HEK293T (cell line): ENCODE measurements around the gene GTF3C1.

ENCODE experiments used
- CTCF ChIA-PET: fragments of 350-600 bp; formaldehyde crosslinking; extraction: SDS; loops from one replicate; lab custom pipeline; 2021; ENCODE audit warnings: antibody characterized with exemption, inconsistent platforms; lab: Yijun Ruan, JAX
- POLR2A ChIA-PET: fragments of 350-600 bp; formaldehyde crosslinking; extraction: SDS; loops from one replicate; lab custom pipeline; 2020; ENCODE audit warnings: antibody characterized with exemption, inconsistent platforms; lab: Yijun Ruan, JAX
- DNase-seq: peaks from one replicate; pipeline ENCODE4 v3.0.0; 2012; ENCODE audit warnings: mixed read lengths; ENCODE audit errors: extremely low spot score
- ARNT ChIP-seq: fragments of 450-650 bp; IDR thresholded peaks from 2 replicates; pipeline ENCODE4 v1.6.1; 2017; ENCODE audit warnings: mild to moderate bottlenecking
- BHLHE40 ChIP-seq: fragments of 450-650 bp; IDR thresholded peaks from 2 replicates; pipeline ENCODE4 v1.6.1; 2016; ENCODE audit warnings: mild to moderate bottlenecking, moderate library complexity, borderline replicate concordance
- CTBP1 ChIP-seq: fragments of 450-650 bp; IDR thresholded peaks from 2 replicates; pipeline ENCODE4 v1.6.1; 2016; ENCODE audit warnings: borderline replicate concordance
- ELF4 ChIP-seq: fragments of 450-650 bp; IDR thresholded peaks from 2 replicates; pipeline ENCODE4 v1.6.1; 2017; ENCODE audit warnings: antibody characterized with exemption
- FOXA1 ChIP-seq: fragments of 450-650 bp; IDR thresholded peaks from 2 replicates; pipeline ENCODE4 v1.6.1; 2016; ENCODE audit warnings: mild to moderate bottlenecking
- FOXK2 ChIP-seq: fragments of 450-650 bp; IDR thresholded peaks from 2 replicates; pipeline ENCODE4 v1.6.1; 2016; ENCODE audit warnings: mild to moderate bottlenecking
- FOXM1 ChIP-seq: fragments of 450-650 bp; IDR thresholded peaks from 2 replicates; pipeline ENCODE4 v1.6.1; 2017; ENCODE audit warnings: mild to moderate bottlenecking, borderline replicate concordance
- HDGF ChIP-seq: fragments of 450-650 bp; IDR thresholded peaks from 2 replicates; pipeline ENCODE4 v1.6.1; 2017; ENCODE audit warnings: antibody characterized with exemption, borderline replicate concordance
- L3MBTL2 ChIP-seq: fragments of 450-650 bp; conservative IDR thresholded peaks from 2 replicates; pipeline ENCODE4 v1.6.1; 2016; ENCODE audit warnings: mild to moderate bottlenecking
- LEF1 ChIP-seq: fragments of 450-650 bp; IDR thresholded peaks from 2 replicates; pipeline ENCODE4 v1.6.1; 2017; ENCODE audit warnings: mild to moderate bottlenecking, borderline replicate concordance
- NFRKB ChIP-seq: fragments of 450-650 bp; IDR thresholded peaks from 2 replicates; pipeline ENCODE4 v1.6.1; 2016; ENCODE audit warnings: mild to moderate bottlenecking, moderate library complexity
- PKNOX1 ChIP-seq: fragments of 450-650 bp; IDR thresholded peaks from 2 replicates; pipeline ENCODE4 v1.6.1; 2016
- SP1 ChIP-seq: fragments of 450-650 bp; IDR thresholded peaks from 2 replicates; pipeline ENCODE4 v1.6.1; 2017
- SUZ12 ChIP-seq: fragments of 450-650 bp; IDR thresholded peaks from 2 replicates; pipeline ENCODE4 v1.6.1; 2016; ENCODE audit warnings: mild to moderate bottlenecking
- TARDBP ChIP-seq: fragments of 450-650 bp; IDR thresholded peaks from 2 replicates; pipeline ENCODE4 v1.6.1; 2016
- ZNF384 ChIP-seq: fragments of 450-650 bp; IDR thresholded peaks from 2 replicates; pipeline ENCODE4 v1.6.1; 2016

GTF3C1 gene

GRCh38 chr16:27505297-27506236 lies 44.1 kb downstream of the GTF3C1 start:
- no peak for DNase-seq

GRCh38 chr16:27503662-27504061 lies 46.1 kb downstream of the GTF3C1 start:
- no peak for DNase-seq
- CTCF ChIA-PET = no interaction called here
- no peak for TF ChIP-seq NFRKB
- no peak for TF ChIP-seq FOXK2
- TF ChIP-seq BHLHE40 = no peak
- no peak for TF ChIP-seq SP1
- TF ChIP-seq FOXA1 = no peak
- TF ChIP-seq SUZ12 = no peak
- TF ChIP-seq L3MBTL2 = no peak
- no peak for TF ChIP-seq ARNT
- TF ChIP-seq LEF1 = no peak
- no peak for TF ChIP-seq CTBP1
- no peak for TF ChIP-seq TARDBP
- no peak for TF ChIP-seq PKNOX1
- TF ChIP-seq FOXM1 = no peak
- TF ChIP-seq HDGF = no peak
- no peak for TF ChIP-seq ELF4
- no peak for TF ChIP-seq ZNF384
- POLR2A ChIA-PET = no interaction called here

More at GRCh38 chr16:27505297-27506236, 44.1 kb downstream of the GTF3C1 start:
- no peak for TF ChIP-seq L3MBTL2
- TF ChIP-seq FOXM1 = no peak
- TF ChIP-seq ARNT = no peak
- no peak for TF ChIP-seq FOXK2
- TF ChIP-seq SP1 = no peak
- no peak for TF ChIP-seq HDGF
- no peak for TF ChIP-seq TARDBP
- TF ChIP-seq PKNOX1 = no peak
- no peak for TF ChIP-seq SUZ12
- TF ChIP-seq CTBP1 = no peak
- no peak for TF ChIP-seq ZNF384
- no peak for TF ChIP-seq BHLHE40
- TF ChIP-seq LEF1 = no peak
- no peak for TF ChIP-seq ELF4
- ChIA-PET CTCF (no interaction called here), POLR2A (no interaction called here)

GRCh38 chr16:27500801-27501200 lies 48.9 kb downstream of the GTF3C1 start:
- ChIA-PET CTCF (no interaction called here), POLR2A (no interaction called here)
- no peak for TF ChIP-seq SUZ12
- TF ChIP-seq ZNF384 = no peak
- no peak for TF ChIP-seq L3MBTL2
- no peak for TF ChIP-seq SP1
- no peak for TF ChIP-seq TARDBP
- no peak for TF ChIP-seq PKNOX1
- no peak for TF ChIP-seq HDGF
- DNase-seq = no peak

- POLR2A ChIA-PET = no interaction called here
- CTCF ChIA-PET = no interaction called here
- DNase-seq = no peak
- TF ChIP-seq PKNOX1 (no peak), HDGF (no peak), ZNF384 (no peak), ARNT (no peak), FOXA1 (no peak), FOXM1 (no peak), SP1 (no peak), CTBP1 (no peak), L3MBTL2 (no peak), BHLHE40 (no peak), SUZ12 (no peak), LEF1 (no peak), TARDBP (no peak), ELF4 (no peak), NFRKB (no peak), FOXK2 (no peak)
Measured at GRCh38 chr16:27499659-27500055, 50.1 kb downstream of the GTF3C1 start.

GRCh38 chr16:27498916-27499658 lies 50.6 kb downstream of the GTF3C1 start:
- no peak for TF ChIP-seq CTBP1
- TF ChIP-seq ZNF384 = no peak
- no peak for TF ChIP-seq ARNT
- no peak for TF ChIP-seq ELF4
- TF ChIP-seq SP1 = no peak
- TF ChIP-seq NFRKB = no peak
- TF ChIP-seq HDGF = no peak
- TF ChIP-seq FOXA1 = no peak
- TF ChIP-seq LEF1 = no peak
- TF ChIP-seq FOXM1 = no peak
- no peak for TF ChIP-seq FOXK2
- ChIA-PET CTCF (no interaction called here), POLR2A (no interaction called here)
- no peak for DNase-seq
